Measurements from ENCODE around the gene HNRNPH3.

GRCh38 chr10:68359189-68359588, 27.3 kb downstream of the HNRNPH3 start:
- TF ChIP-seq CTCF (conservative IDR thresholded peaks at IDR 0.05) (no peak), ZFX (IDR thresholded peaks at IDR 0.05) (no peak)

Measured in C4-2B (cell line).